Activated CD4-positive, alpha-beta memory T cell treated with anti-CD3 and anti-CD28 coated beads, Interleukin-2, amount 10 ng/mL, durations not matched to agents 7 days and 5 days (primary cell): ENCODE data around the gene CACNA2D3. TPM values are rescaled to one million over a fixed set of nuclear protein-coding genes. Genes with fewer than 3 reads are reported as not detected.

Source experiments
- CTCF ChIA-PET: fragments of 350-600 bp; sonication (Branson Sonifier 250); formaldehyde crosslinking; loops from one replicate; lab custom pipeline; 2021; ENCODE audit warnings: antibody characterized with exemption, inconsistent platforms; lab: Charles Lee
- POLR2A ChIA-PET: fragments of 350-600 bp; sonication (Branson Sonifier 250); formaldehyde crosslinking; loops from one replicate; lab custom pipeline; 2021; ENCODE audit warnings: antibody characterized with exemption; lab: Charles Lee
- DNase-seq: peaks from one replicate; pipeline ENCODE4 v3.0.0-alpha.2; 2020
- H3K27ac Mint-ChIP-seq: one replicate; pipeline ENCODE4 v1.8.0; 2021; ENCODE audit warnings: mild to moderate bottlenecking, mixed read lengths
- H3K27me3 Mint-ChIP-seq: one replicate; pipeline ENCODE4 v1.8.0; 2021; ENCODE audit warnings: mixed read lengths
- H3K36me3 Mint-ChIP-seq: one replicate; pipeline ENCODE4 v1.8.0; 2021; ENCODE audit warnings: low read depth, mixed read lengths
- H3K4me1 Mint-ChIP-seq: one replicate; pipeline ENCODE4 v1.8.0; 2021; ENCODE audit warnings: mixed read lengths
- H3K4me3 Mint-ChIP-seq: one replicate; pipeline ENCODE4 v1.8.0; 2021; ENCODE audit warnings: mild to moderate bottlenecking, mixed read lengths
- H3K9me3 Mint-ChIP-seq: one replicate; pipeline ENCODE4 v1.8.0; 2021; ENCODE audit warnings: mixed read lengths
- total RNA-seq, 2 experiments: library from RNA; stranded (reverse); gene quantifications; one replicate each; pipeline ENCODE4 v1.2.3, GENCODE V29; 2021

The CACNA2D3 gene
- total RNA-seq, 2 experiments from 2014 or later, result not detected

DNA sequence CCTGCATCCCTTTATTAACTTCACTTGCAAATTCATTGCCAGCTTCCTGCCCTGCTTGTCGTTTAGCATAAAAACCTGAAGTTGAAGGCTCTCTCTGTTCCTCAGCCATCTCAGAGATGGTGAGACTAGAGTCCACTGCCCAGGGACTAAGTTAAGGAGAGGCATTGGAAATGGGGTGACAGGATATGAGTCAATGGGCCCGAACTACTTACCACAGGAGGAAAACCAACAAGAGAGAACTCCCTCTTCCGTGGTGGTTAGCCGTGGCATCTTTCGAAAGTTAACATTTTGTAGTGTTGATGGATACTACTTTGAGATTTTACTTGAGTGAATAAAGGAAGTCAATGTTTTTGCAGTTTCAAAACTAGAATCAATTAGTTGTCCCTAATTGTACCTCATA, 740.2 kb downstream of the CACNA2D3 start:
- DNase-seq, result no peak
- Mint-ChIP-seq H3K27me3 (no peaks in the 10 kb centered on the region), H3K4me1 (no peaks in the 10 kb centered on the region), H3K4me3 (no peak overlapping the region), H3K27ac (no peak overlapping the region), H3K36me3 (no peaks in the 10 kb centered on the region), H3K9me3 (peaks cover 4% of the 10 kb centered on the region)
- ChIA-PET POLR2A (no interaction called here), CTCF (no interaction called here)

DNA sequence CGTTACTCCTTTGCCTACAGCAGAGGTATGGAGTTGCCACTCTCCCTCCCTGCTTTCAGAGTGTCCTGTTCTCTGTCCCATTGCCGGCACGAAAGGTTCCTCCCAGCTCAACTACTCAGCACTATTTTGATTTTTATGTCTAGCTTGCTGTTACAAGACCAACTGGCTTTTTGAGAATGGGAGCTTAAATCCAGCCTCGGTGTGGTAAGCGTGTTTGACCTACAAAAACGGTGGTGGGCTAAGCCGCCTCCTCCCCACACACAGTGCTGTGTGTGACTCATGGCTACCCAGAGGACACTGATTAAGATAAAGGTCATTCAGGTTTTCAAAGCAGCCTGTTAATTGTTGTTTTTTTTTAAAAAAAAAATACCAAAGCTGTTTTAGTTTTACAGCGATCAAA, 741.0 kb downstream of the CACNA2D3 start:
- Mint-ChIP-seq H3K9me3 (peaks cover 4% of the 10 kb centered on the region), H3K36me3 (no peaks in the 10 kb centered on the region), H3K4me3 (no peak overlapping the region), H3K4me1 (no peaks in the 10 kb centered on the region), H3K27me3 (no peaks in the 10 kb centered on the region), H3K27ac (no peak overlapping the region)
- POLR2A ChIA-PET, result no interaction called here
- no peak for DNase-seq
- CTCF ChIA-PET, result interaction anchor here (0.6 kb wide), 1 partner anchor 237 kb away, joined by 3 read pairs; no protein-coding TSS in a partner anchor

DNA sequence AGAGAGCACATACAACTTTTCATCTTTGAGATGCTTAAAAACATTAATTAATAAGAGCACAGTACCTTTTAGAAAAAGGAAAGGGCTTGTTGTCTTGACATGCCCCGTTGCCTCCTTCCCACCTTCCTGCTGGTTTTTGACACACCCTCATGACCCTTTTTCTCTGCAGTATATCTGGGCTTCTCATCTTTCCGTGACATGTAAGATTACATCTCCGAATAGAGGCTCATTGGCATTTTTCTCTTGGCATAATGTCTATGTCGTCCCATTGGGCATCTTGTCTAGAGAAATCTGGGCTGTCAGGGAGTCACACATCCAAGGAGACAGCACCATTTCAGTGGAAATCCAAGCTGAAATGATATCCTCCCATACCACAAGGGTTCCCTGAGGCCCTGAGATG, 741.4 kb downstream of the CACNA2D3 start:
- ChIA-PET CTCF (no interaction called here), POLR2A (no interaction called here)
- Mint-ChIP-seq H3K4me1 (no peaks in the 10 kb centered on the region), H3K9me3 (peaks cover 4% of the 10 kb centered on the region), H3K27me3 (no peaks in the 10 kb centered on the region), H3K36me3 (no peaks in the 10 kb centered on the region), H3K27ac (no peak overlapping the region), H3K4me3 (no peak overlapping the region)
- no peak for DNase-seq

GRCh38 chr3:54865316-54865715, 743.0 kb downstream of the CACNA2D3 start:
- CTCF ChIA-PET, result no interaction called here
- Mint-ChIP-seq H3K27ac (no peak overlapping the region), H3K9me3 (peaks cover 4% of the 10 kb centered on the region), H3K36me3 (no peaks in the 10 kb centered on the region), H3K4me3 (no peak overlapping the region), H3K4me1 (no peaks in the 10 kb centered on the region), H3K27me3 (no peaks in the 10 kb centered on the region)
- DNase-seq, result no peak
- POLR2A ChIA-PET, result no interaction called here

DNA sequence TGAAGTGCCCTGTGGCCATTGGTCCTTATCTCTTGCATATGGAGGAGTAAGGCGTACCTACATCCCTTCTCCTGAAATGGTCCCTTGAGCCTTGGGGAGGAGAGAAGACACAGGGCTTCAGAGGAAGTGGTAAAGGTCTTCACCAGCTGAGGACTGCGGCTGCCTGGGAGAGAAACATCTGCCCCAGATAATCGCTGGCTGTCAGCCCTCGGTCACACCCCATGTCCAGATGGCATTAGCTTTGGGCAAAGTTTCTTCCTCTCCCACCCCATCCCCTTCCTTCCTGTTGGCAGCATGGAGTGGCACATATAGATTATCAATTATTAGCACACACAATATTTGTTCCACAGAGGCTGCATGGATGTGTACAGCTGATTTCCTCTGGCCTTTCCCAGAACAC, 743.9 kb downstream of the CACNA2D3 start:
- Mint-ChIP-seq H3K9me3 (no peaks in the 10 kb centered on the region), H3K4me1 (no peaks in the 10 kb centered on the region), H3K4me3 (no peak overlapping the region), H3K27me3 (no peaks in the 10 kb centered on the region), H3K36me3 (no peaks in the 10 kb centered on the region), H3K27ac (no peak overlapping the region)
- POLR2A ChIA-PET, result no interaction called here
- CTCF ChIA-PET, result no interaction called here
- DNase-seq, result no peak

DNA sequence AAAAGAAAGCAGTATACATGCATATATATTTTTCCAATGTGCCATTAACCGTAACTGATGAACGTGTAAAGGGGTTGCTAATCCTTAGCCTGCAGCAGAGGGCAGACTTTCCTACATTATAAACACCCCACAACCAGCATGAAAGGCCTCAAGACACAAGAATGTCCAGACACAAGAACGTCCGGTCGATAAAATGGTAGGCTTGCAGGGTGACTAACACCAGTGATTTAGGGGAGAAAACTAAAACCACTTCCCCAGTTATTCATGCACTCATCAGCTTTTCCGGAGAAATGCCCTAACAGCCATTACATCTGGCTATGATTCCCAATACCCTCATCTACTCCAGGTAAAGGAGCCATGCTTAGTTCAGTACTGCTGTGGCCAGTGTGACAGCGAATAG, 748.1 kb downstream of the CACNA2D3 start:
- no peak overlapping the region for H3K27ac Mint-ChIP-seq
- DNase-seq, result no peak
- no peaks in the 10 kb centered on the region for H3K36me3 Mint-ChIP-seq
- CTCF ChIA-PET, result no interaction called here
- peaks cover 3% of the 10 kb centered on the region for H3K9me3 Mint-ChIP-seq
- POLR2A ChIA-PET, result no interaction called here
- H3K27me3 Mint-ChIP-seq, result no peaks in the 10 kb centered on the region
- no peaks in the 10 kb centered on the region for H3K4me1 Mint-ChIP-seq
- no peak overlapping the region for H3K4me3 Mint-ChIP-seq

DNA sequence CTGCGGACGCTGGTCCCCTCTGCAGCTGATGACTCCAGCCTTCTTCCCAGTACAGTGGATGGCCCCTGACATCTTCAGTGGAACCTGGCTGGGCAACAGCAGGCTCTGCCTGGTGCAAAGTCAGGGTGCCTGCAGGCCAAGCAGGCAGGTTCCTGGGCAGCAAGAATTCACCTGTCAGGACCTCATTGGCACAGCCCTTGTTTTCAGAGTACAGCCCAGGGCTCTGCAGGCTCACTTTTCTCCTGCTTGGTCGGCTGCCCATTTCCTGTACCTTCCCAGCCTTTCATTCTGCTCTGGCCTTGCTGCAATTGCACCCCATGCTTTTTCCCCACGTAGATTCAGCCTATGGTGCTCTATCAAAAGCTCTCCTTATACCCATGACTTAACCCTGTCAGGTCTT, 749.5 kb downstream of the CACNA2D3 start:
- H3K4me3 Mint-ChIP-seq, result no peak overlapping the region
- H3K9me3 Mint-ChIP-seq, result peaks cover 6% of the 10 kb centered on the region
- DNase-seq, result no peak
- no peak overlapping the region for H3K27ac Mint-ChIP-seq
- ChIA-PET POLR2A (no interaction called here), CTCF (no interaction called here)
- no peaks in the 10 kb centered on the region for H3K27me3 Mint-ChIP-seq
- H3K36me3 Mint-ChIP-seq, result no peaks in the 10 kb centered on the region
- no peaks in the 10 kb centered on the region for H3K4me1 Mint-ChIP-seq

DNA sequence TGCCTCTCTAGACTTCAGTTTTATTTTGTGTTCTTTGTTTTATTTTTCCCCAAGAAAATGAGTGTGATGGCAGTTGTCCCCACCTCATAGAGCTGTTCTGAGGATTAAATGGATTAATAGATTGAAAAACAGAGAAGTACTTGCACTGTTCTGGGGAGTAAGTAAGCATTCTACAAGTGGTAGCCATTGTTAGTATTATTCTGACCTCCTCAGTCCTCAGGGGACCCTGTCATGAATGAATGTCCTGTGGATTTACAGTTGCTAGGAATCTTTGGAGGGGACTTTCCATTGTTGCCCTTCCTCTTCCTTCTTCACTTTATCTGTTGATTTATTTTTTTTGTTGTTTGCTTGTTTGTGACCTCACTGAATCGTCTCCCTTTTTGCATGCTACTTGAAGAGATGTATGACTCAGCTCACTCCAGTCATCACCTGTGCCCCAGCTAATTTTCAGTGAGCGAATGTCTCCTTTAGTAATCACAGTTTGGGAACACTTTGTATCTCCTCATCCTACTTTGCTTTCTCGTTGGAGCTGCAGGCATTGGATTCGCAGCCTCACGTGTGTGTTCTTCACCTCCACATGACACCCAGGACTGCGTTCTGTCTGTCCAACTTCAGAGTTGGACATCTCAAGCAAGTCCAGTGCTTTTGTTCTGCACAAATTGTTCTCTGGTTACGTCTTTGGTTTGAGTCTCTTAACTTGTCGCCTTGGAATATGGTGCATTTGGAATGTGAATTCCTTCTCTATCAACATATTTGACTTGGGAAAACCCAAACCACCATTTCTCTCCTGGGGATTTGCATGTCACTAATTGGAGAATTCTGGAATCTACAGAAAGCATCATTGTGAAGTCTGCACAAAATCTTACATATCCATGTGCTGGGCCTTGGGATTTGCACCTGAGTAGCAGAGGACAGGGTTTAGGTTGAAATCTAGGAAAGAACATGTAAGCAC, 751.0 kb downstream of the CACNA2D3 start:
- H3K9me3 Mint-ChIP-seq, result peaks cover 7% of the 10 kb centered on the region
- ChIA-PET POLR2A (no interaction called here), CTCF (no interaction called here)
- no peak overlapping the region for H3K4me3 Mint-ChIP-seq
- no peaks in the 10 kb centered on the region for H3K4me1 Mint-ChIP-seq
- no peaks in the 10 kb centered on the region for H3K27me3 Mint-ChIP-seq
- DNase-seq, result no peak
- no peak overlapping the region for H3K27ac Mint-ChIP-seq
- H3K36me3 Mint-ChIP-seq, result no peaks in the 10 kb centered on the region

- peaks cover 7% of the 10 kb centered on the region for H3K9me3 Mint-ChIP-seq
- ChIA-PET POLR2A (no interaction called here), CTCF (no interaction called here)
- H3K27me3 Mint-ChIP-seq, result no peaks in the 10 kb centered on the region
- H3K4me1 Mint-ChIP-seq, result no peaks in the 10 kb centered on the region
- no peaks in the 10 kb centered on the region for H3K36me3 Mint-ChIP-seq
- no peak overlapping the region for H3K4me3 Mint-ChIP-seq
- DNase-seq, result no peak
- no peak overlapping the region for H3K27ac Mint-ChIP-seq
Observed at GRCh38 chr3:54874816-54875556, 752.6 kb downstream of the CACNA2D3 start.

DNA sequence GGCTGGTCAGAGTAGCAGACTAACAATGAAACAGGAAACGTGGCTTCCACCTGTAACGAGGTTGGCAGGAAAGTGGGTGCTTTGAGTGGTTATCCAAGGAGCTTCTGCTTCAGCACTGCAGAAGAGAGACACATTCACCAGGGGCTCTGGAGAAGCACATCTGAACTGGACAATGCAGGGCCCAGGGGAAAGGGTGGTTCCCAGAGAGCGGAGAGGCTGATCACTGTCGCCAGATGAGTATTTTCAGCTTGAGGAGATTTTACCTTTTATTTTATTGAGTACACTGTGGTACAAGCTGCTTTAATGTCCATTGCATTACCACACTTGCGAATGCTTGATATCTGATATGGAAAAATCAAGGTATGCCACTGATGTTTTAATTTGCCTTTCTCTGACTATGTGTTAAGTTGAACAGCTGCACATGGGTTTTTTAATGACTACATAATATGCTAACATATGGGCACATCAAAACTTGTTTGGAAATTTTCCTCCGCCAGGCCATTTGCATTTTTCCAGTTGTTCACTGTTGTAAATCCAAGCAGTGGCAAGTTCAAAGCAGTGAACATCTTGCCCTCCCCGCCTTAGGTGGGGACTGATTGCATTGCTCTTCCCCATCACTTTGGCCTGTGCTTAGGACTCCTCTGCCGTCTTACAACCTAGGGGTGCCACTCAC, 753.4 kb downstream of the CACNA2D3 start:
- H3K27ac Mint-ChIP-seq, result no peak overlapping the region
- no peaks in the 10 kb centered on the region for H3K27me3 Mint-ChIP-seq
- H3K4me1 Mint-ChIP-seq, result no peaks in the 10 kb centered on the region
- no peak for DNase-seq
- H3K4me3 Mint-ChIP-seq, result no peak overlapping the region
- CTCF ChIA-PET, result no interaction called here
- H3K36me3 Mint-ChIP-seq, result no peaks in the 10 kb centered on the region
- POLR2A ChIA-PET, result no interaction called here
- peaks cover 7% of the 10 kb centered on the region for H3K9me3 Mint-ChIP-seq

DNA sequence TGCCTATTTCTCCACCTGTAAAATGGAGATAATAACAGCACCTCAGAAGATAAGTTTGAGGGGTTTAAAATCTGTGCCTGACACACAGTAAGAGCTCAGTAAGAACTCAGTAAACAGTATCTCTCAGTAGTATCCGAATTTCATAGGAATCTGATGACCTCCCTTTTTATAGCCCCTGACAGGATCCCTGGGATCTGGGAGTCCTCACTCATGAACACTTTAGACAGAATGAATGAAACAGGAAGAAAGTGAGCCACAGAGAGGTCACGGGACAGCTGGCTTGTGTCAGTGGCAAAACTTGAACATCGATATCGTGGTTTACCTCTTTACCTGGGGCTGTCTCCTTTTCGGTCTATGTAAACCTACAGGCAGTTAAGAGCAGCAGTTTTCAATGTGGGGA, 754.3 kb downstream of the CACNA2D3 start:
- H3K27ac Mint-ChIP-seq, result no peak overlapping the region
- H3K36me3 Mint-ChIP-seq, result no peaks in the 10 kb centered on the region
- no peaks in the 10 kb centered on the region for H3K27me3 Mint-ChIP-seq
- ChIA-PET POLR2A (no interaction called here), CTCF (no interaction called here)
- H3K9me3 Mint-ChIP-seq, result peaks cover 7% of the 10 kb centered on the region
- DNase-seq, result no peak
- no peak overlapping the region for H3K4me3 Mint-ChIP-seq
- H3K4me1 Mint-ChIP-seq, result no peaks in the 10 kb centered on the region

- no peak overlapping the region for H3K27ac Mint-ChIP-seq
- no peaks in the 10 kb centered on the region for H3K27me3 Mint-ChIP-seq
- ChIA-PET POLR2A (no interaction called here), CTCF (no interaction called here)
- H3K4me3 Mint-ChIP-seq, result no peak overlapping the region
- no peak for DNase-seq
- H3K4me1 Mint-ChIP-seq, result no peaks in the 10 kb centered on the region
- peaks cover 7% of the 10 kb centered on the region for H3K9me3 Mint-ChIP-seq
- H3K36me3 Mint-ChIP-seq, result no peaks in the 10 kb centered on the region
Observed at GRCh38 chr3:54877730-54878129, 755.4 kb downstream of the CACNA2D3 start.

- Mint-ChIP-seq H3K27ac (no peak overlapping the region), H3K36me3 (no peaks in the 10 kb centered on the region), H3K4me3 (no peak overlapping the region), H3K27me3 (no peaks in the 10 kb centered on the region), H3K9me3 (peaks cover 7% of the 10 kb centered on the region), H3K4me1 (no peaks in the 10 kb centered on the region)
- ChIA-PET CTCF (no interaction called here), POLR2A (no interaction called here)
- DNase-seq, result no peak
Observed at GRCh38 chr3:54878145-54878544, 755.8 kb downstream of the CACNA2D3 start.
